ENCODE measurements around the gene STAC.
A peak's percentile ranks its signal among the peaks of the same experiment; 100 is the strongest.

Gene STAC

GRCh38 chr3:36380221-36381031 is at the start of gene STAC:
TSS of gene STAC (plus strand) at chr3:36380504. CDS start at chr3:36380644, 140 bp downstream.
- DNase-seq: peak; percentile 19

- DNase-seq: no peak
These were observed 48.2 kb upstream of the STAC start for GRCh38 chr3:36332139-36332538.

- no peak for DNase-seq
These were observed 18.1 kb upstream of the STAC start for GRCh38 chr3:36362216-36362615.

- DNase-seq: no peak
These were observed 17.3 kb upstream of the STAC start for GRCh38 chr3:36362973-36363372.

- no peak for DNase-seq
These were observed 16.0 kb upstream of the STAC start for GRCh38 chr3:36364260-36364659.

GRCh38 chr3:36365829-36366228 is 14.5 kb upstream of the STAC start:
- DNase-seq: no peak

- peak; percentile 3 for DNase-seq
These were observed 14.0 kb upstream of the STAC start for GRCh38 chr3:36366308-36366707.

GRCh38 chr3:36367912-36368573 is 12.3 kb upstream of the STAC start:
- DNase-seq: no peak

- no peak for DNase-seq
These were observed 7.8 kb upstream of the STAC start for GRCh38 chr3:36372534-36372935.

GRCh38 chr3:36373084-36373483 is 7.2 kb upstream of the STAC start:
- no peak for DNase-seq

- no peak for DNase-seq
These were observed 6.6 kb upstream of the STAC start for GRCh38 chr3:36373666-36374065.

GRCh38 chr3:36379872-36380220 is 458 bp upstream of the STAC start:
- DNase-seq: no peak

GRCh38 chr3:36381311-36381956 is 1.1 kb downstream of the STAC start:
- no peak for DNase-seq

- DNase-seq: no peak
These were observed 13.3 kb downstream of the STAC start for GRCh38 chr3:36393563-36393962.

- no peak for DNase-seq
These were observed 13.9 kb downstream of the STAC start for GRCh38 chr3:36394176-36394575.

- no peak for DNase-seq
These were observed 17.5 kb downstream of the STAC start for GRCh38 chr3:36397841-36398240.

GRCh38 chr3:36399933-36400332 is 19.6 kb downstream of the STAC start:
- no peak for DNase-seq

- DNase-seq: no peak
These were observed 20.8 kb downstream of the STAC start for GRCh38 chr3:36401056-36401455.

- DNase-seq: no peak
These were observed 23.4 kb downstream of the STAC start for GRCh38 chr3:36403661-36404060.

- no peak for DNase-seq
These were observed 24.9 kb downstream of the STAC start for GRCh38 chr3:36405190-36405589.

GRCh38 chr3:36408146-36408545 is 27.8 kb downstream of the STAC start:
- no peak for DNase-seq

- DNase-seq: no peak
These were observed 29.6 kb downstream of the STAC start for GRCh38 chr3:36409862-36410261.

- DNase-seq: no peak
These were observed 31.3 kb downstream of the STAC start for GRCh38 chr3:36411587-36411986.

GRCh38 chr3:36416599-36416998 is 36.3 kb downstream of the STAC start:
- DNase-seq: no peak

Data from NCI-H510A treated with DMSO at 0.1 percent for 48 hours (cell line).